Tibial artery (tissue), 4 donors: ENCODE measurements around the gene EXOSC3.
"Not testable (repeated sequence)": the region's sequence is repeated elsewhere in the genome, so short reads cannot be mapped to it uniquely, and the experiment has no call there.

Source experiments
- DNase-seq, 2 donors: peaks; one replicate each; pipeline ENCODE4 v3.0.0-alpha.2; 2019
- H3K27ac ChIP-seq, 2 donors: fragments of 200-600 bp; sonication (generic) in 1 of 2; 1 replicate in 1 of 2; 2 replicates in 1 of 2; pipeline ENCODE4 v1.5.1; 2018 to 2019; ENCODE audit warnings: mild to moderate bottlenecking in 1 of 2
- H3K27me3 ChIP-seq, 2 donors: fragments of 200-600 bp; sonication (generic) in 1 of 2; one replicate each; pipeline versions ENCODE4 v1.5.1 to v1.6.0; 2016 to 2019
- H3K36me3 ChIP-seq, 3 donors: fragments of 200-600 bp; sonication (generic) in 2 of 3; one replicate each; pipeline ENCODE4 v1.5.1; 2016 to 2019; ENCODE audit warnings: mild to moderate bottlenecking in 2 of 3
- H3K4me1 ChIP-seq, 4 donors: fragments of 200-600 bp; sonication (generic) in 2 of 4; 1 replicate in 3 of 4; 2 replicates in 1 of 4; pipeline ENCODE4 v1.5.1; 2016 to 2019
- H3K4me3 ChIP-seq, 2 donors: fragments of 200-600 bp; sonication (generic) in 1 of 2; 1 replicate in 1 of 2; 2 replicates in 1 of 2; pipeline ENCODE4 v1.5.1; 2018 to 2019; ENCODE audit warnings: mild to moderate bottlenecking in 2 of 2
- H3K9me3 ChIP-seq, 3 donors: fragments of 200-600 bp; sonication (generic) in 1 of 3; one replicate each; pipeline ENCODE4 v1.5.1; 2016 to 2019
- CTCF ChIP-seq, 2 experiments: fragments of 200-600 bp in 1 of 2; fragments of 450-650 bp in 1 of 2; IDR thresholded peaks; one replicate each; pipeline ENCODE4 v1.5.1; 2017 to 2019; ENCODE audit warnings: antibody characterized with exemption in 2 of 2, mild to moderate bottlenecking in 1 of 2, moderate library complexity in 1 of 2
- intact Hi-C: fragments of 100-400 bp; cut with DNase I; formaldehyde crosslinking; loops from one replicate; pipeline ENCODE4 v1.15.0; 2023; ENCODE audit warnings: low total_unique reads

The EXOSC3 gene

GRCh38 chr9:37758747-37759146 lies 26.1 kb downstream of the EXOSC3 start:
- no peak for DNase-seq
- Histone ChIP-seq H3K4me1 (peaks cover 0 to 14% (median 7%) of the 10 kb centered on the region in 4 donors), H3K36me3 (peaks cover 0 to 11% (median 2%) of the 10 kb centered on the region in 3 donors), H3K4me3 (no peak overlapping the region), H3K27ac (no peak overlapping the region), H3K27me3 (no peaks in the 10 kb centered on the region), H3K9me3 (no peaks in the 10 kb centered on the region)
- intact Hi-C loops, result no loop called here
- TF ChIP-seq CTCF (IDR thresholded peaks at IDR 0.05), result no peak

GRCh38 chr9:37753489-37754190 lies 31.2 kb downstream of the EXOSC3 start, which contains the start of gene TRMT10B:
TSS of gene TRMT10B (plus strand) at chr9:37753805. CDS start at chr9:37761932, 8,127 bp downstream.
- DNase-seq, result peak; percentile 48 to 76
- H3K4me1 ChIP-seq, result peaks cover 0 to 14% (median 9%) of the 10 kb centered on the region in 4 donors
- H3K36me3 ChIP-seq, result no peaks in the 10 kb centered on the region
- H3K9me3 ChIP-seq, result no peaks in the 10 kb centered on the region
- no peaks in the 10 kb centered on the region for H3K27me3 ChIP-seq
- H3K27ac ChIP-seq, result peak within 1 kb of the TSS; percentile 80 to 87
- H3K4me3 ChIP-seq, result peak within 1 kb of the TSS; percentile 67 to 79
- intact Hi-C loops, result loop anchor here (5.0 kb wide), 1 partner anchor 49 kb away; the partner anchor contains the start of gene DCAF10
- no peak for TF ChIP-seq CTCF (IDR thresholded peaks at IDR 0.05)

- no peaks in the 10 kb centered on the region for H3K36me3 ChIP-seq
- H3K4me1 ChIP-seq, result peaks cover 0 to 14% (median 9%) of the 10 kb centered on the region in 4 donors
- DNase-seq, result no peak
- H3K9me3 ChIP-seq, result no peaks in the 10 kb centered on the region
- TF ChIP-seq CTCF (IDR thresholded peaks at IDR 0.05), result no peak
- peak overlapping the region; percentile 67 to 79 for H3K4me3 ChIP-seq
- H3K27ac ChIP-seq, result peak overlapping the region; percentile 80 to 87
- intact Hi-C loops, result loop anchor here (5.0 kb wide), 1 partner anchor 49 kb away; the partner anchor contains the start of gene DCAF10
- no peaks in the 10 kb centered on the region for H3K27me3 ChIP-seq
Measured at GRCh38 chr9:37752642-37753488, 32.0 kb downstream of the EXOSC3 start.

- DNase-seq, H3K27me3 ChIP-seq, H3K27ac ChIP-seq, H3K36me3 ChIP-seq, H3K9me3 ChIP-seq, H3K4me3 ChIP-seq: not testable (repeated sequence)
- intact Hi-C loops, result loop anchor here (5.0 kb wide), 1 partner anchor 50 kb away; the partner anchor contains the start of gene DCAF10
- H3K4me1 ChIP-seq, result peaks cover 0 to 14% (median 9%) of the 10 kb centered on the region in 4 donors
Measured at GRCh38 chr9:37752112-37752511, 32.8 kb downstream of the EXOSC3 start.

- intact Hi-C loops, result loop anchor here (5.0 kb wide), 1 partner anchor 51 kb away; the partner anchor contains the start of gene DCAF10
- H3K36me3 ChIP-seq, H3K27me3 ChIP-seq, H3K4me3 ChIP-seq, H3K9me3 ChIP-seq, H3K27ac ChIP-seq, DNase-seq: not testable (repeated sequence)
- H3K4me1 ChIP-seq, result peaks cover 0 to 14% (median 9%) of the 10 kb centered on the region in 4 donors
Measured at GRCh38 chr9:37751704-37752103, 33.2 kb downstream of the EXOSC3 start.

- Histone ChIP-seq H3K27ac (no peak overlapping the region), H3K4me3 (no peak overlapping the region), H3K9me3 (no peaks in the 10 kb centered on the region), H3K4me1 (peaks cover 0 to 14% (median 9%) of the 10 kb centered on the region in 4 donors), H3K36me3 (no peaks in the 10 kb centered on the region), H3K27me3 (no peaks in the 10 kb centered on the region)
- intact Hi-C loops, result loop anchor here (5.0 kb wide), 1 partner anchor 51 kb away; the partner anchor contains the start of gene DCAF10
- TF ChIP-seq CTCF (IDR thresholded peaks at IDR 0.05), result no peak
- no peak for DNase-seq
Measured at GRCh38 chr9:37751186-37751585, 33.7 kb downstream of the EXOSC3 start.
